ENCODE results near the gene ABO.

DNA sequence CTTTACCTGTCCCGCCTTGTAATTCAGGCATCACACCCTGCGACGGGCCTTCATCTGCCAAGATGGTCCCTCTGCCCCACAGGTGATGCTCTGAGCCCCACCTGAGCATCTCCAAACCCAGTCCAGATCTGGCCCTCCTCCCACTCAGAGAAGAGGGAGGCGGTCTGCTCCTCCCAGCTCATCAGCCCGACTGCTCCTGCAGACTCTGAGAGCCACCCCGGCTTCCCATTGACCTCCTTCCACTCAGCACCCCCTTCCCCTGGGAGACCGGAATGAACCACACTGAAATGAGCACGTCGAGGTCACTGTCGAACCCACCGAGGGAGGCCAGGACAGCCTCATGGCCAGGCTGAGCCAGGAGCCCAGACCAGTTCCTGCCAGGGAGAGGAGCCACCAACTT, 12.8 kb downstream of the ABO start:
- TF ChIP-seq TAF1 (IDR thresholded peaks at IDR 0.05; ENCODE audit: low read depth, low read length): no peak
- no peak for TF ChIP-seq POLR2AphosphoS5 (IDR thresholded peaks at IDR 0.05; ENCODE audit: low read depth, low read length)
- no peak for TF ChIP-seq POLR2A (IDR thresholded peaks at IDR 0.05; ENCODE audit: low read depth, low read length)
- no peak for TF ChIP-seq SPI1 (IDR thresholded peaks at IDR 0.05; ENCODE audit: low read depth, low read length)
- no peak for TF ChIP-seq POU2F2 (IDR thresholded peaks at IDR 0.05; ENCODE audit: low read depth, low read length)
